K562 treated with DMSO at 1 percent for 12 hours (cell line): ENCODE results near the gene MCOLN3. TPM values are rescaled to one million over a fixed set of nuclear protein-coding genes. Genes with fewer than 3 reads are reported as not detected.

Experiments
- total RNA-seq: library from RNA; unstranded; fragments of 300-600 nt; gene quantifications from 2 replicates; pipeline ENCODE4 v1.2.3, GENCODE V29; 2022; ENCODE audit not compliant: insufficient read depth

MCOLN3 gene
- 0.22 TPM in 1 of 2 replicates, not detected in the other for total RNA-seq

DNA sequence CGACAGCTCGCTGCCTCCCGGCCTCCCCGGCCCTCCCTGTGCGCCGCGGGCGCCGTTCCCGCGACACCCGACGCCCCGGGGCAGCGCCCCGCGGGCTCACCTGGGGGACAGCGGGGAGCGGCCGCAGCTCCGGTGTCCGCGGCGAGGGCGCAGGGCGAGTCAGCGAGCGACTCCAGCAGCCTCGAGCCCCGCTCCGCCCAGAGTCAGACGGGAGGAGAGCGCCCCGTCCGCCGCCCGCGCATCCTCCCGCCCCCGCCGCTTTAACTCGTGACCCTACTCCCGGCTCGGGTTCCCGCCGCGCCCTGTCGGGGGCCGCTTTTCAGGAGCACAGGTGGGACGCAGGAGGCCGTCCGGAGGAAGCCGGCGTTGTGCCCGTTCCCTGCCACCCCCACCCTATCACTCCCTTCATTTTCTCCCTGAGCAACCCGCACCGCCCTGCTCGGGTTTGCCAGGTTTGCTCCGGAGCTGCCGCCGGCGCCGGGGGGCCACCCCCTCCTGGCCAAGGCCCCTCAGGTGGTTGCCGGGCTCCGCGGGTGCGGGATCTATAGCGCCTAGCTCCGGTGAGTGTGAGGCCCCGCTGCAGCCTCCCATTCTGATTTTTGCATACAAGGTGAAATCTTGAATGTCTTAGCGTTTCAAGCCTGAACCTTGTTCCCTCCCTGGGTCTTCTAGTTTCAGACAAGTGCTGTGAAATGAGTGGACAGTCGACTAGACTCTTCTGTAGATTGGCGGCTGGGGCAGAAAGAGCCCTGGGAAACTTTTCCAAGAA lies at the start of gene MCOLN3:
MCOLN3 (minus strand) TSS at position 205 of the 769 bp plus-strand sequence. CDS start 3,140 bp downstream, outside the sequence.

DNA sequence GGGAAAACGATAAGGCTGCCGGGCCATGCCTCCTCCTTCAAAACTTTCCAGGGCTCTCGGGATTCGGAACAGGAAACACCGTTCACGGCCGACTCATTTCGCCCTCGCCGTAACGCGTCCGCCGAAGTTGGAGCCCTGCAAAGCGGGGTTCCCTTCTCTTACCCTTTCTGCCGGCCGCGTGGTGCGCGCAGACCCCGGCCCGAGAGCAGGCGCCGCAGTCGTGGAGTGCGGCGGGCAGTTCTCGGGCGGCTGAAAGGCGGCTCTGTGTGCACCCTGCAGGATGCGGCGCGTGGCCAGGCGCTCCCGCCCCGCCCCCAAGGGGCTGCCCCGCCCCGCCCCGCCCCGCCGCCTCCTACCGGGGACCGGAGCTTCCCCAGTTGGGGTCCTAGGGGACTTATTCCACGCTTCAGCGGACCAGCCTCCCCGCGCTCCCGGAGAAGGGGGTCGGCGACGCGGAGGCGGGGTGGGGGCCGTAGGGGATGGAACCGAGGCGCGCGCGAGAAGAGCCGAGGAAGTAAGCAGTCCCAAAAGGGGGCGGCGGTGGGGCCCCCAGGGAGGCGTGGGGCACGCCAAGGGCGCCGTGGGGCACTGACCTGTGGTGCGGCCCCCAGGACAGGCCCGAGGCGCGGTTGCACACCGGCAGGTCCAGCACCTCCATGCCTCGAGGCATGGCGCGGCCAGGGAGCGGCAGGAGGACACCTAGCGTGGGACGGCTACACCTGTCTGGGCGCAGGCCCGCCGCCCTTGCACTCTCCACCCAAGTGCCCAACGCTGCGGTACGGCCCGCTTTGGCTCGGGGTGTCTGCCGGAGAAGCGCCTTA lies 51.2 kb downstream of the MCOLN3 start, which contains the start of gene MCOLN2:
MCOLN2 (minus strand) TSS at position 268 of the 821 bp plus-strand sequence; CDS start at position 27, 241 bp downstream.

Other genes starting within 250 kb of the MCOLN3 start
- gene LPAR3, start 155.3 kb downstream of the MCOLN3 start, total RNA-seq: not detected in 2 replicates
- gene MCOLN2, start 51.4 kb downstream of the MCOLN3 start, total RNA-seq: not detected in 2 replicates
- gene SYDE2, start 152.5 kb upstream of the MCOLN3 start, total RNA-seq: 0.40 and 2.9 TPM in 2 replicates
- gene C1orf52, start 211.2 kb upstream of the MCOLN3 start, total RNA-seq: 36.2 and 42.5 TPM in 2 replicates
- 6.5 and 13.8 TPM in 2 replicates for gene BCL10, start 228.1 kb upstream of the MCOLN3 start, total RNA-seq